8988T (cell line): Measurements from ENCODE around the gene KRT32.

Experiments used
- DNase-seq: peaks from one replicate; pipeline ENCODE4 v3.0.0; 2011

KRT32 gene

DNA sequence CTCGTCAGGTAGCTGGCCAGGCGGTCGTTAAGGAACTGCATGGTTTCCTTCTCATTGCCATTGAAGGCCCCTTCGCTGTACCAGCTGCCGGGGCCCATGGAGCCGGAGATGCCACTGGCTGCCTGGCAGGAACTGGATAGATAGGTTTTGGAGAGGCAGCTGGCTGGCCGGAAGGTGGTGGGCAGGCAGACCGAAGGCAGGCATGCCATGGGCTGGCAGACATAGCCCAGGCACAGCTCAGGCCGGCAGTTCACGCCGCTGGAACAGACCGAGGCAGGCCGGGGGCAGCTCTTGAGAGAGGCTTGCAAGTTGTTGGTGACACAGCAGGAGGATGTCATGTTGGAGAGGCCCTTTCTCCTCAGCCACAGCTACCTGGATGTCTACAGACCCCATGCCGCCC, at the start of gene KRT32:
Gene KRT32 (minus strand): TSS at position 399 of the 400 bp plus-strand sequence. CDS start 61 bp downstream, at position 338.
- no peak for DNase-seq

DNA sequence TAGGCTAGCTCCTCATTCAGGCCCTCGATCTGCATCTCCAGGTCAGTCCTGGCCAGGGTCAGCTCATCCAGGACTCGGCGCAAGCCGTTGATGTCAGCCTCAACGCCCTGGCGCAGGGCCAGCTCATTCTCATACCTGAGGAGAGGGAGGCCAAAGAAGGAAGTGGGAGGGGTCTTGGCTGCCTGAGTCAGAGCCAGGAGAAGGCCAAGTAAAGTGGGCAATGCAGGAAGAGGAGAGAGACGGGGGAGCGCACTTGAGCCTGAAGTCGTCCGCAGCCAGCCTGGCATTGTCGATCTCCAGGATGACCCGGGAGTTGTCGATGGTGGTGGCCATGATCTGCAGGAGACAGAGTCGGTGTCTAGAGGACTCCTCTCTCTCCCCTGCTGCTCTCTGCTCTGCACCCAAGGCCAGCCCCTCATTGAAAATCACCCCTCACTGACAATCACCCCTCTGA, 49.7 kb upstream of the KRT32 start:
- no peak for DNase-seq

DNA sequence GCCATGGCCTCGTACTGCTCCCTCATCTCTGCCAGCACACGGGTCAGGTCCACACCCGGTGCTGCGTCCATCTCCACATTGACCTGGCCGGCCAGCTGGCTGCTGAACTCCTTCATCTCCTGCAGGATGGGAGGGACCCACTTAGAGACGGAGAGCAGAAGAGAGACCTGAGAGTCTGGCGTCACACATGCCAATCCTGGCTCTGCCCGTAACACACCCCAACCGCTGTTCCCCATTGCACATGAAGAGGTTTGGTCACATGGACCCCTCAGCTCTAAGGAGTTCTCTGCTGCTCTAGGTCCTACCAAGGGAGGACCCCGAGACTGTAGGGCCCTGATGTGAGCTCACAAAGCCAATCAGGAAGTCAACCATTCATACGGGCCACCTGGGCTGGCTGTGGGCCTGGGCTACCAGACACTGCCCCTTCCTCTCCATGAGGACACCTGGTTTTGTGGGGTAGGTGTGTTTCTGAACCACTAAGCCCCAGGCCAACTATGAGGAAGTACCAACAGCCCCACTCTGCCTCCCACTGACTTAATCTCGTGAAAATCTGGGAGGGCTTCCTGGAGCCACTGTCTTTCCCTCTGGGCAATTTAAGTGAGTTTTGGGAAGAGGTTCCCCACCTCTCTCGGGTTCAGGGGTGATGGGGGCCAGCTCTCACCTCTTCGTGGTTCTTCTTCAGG, 49.1 kb upstream of the KRT32 start:
- no peak for DNase-seq

DNA sequence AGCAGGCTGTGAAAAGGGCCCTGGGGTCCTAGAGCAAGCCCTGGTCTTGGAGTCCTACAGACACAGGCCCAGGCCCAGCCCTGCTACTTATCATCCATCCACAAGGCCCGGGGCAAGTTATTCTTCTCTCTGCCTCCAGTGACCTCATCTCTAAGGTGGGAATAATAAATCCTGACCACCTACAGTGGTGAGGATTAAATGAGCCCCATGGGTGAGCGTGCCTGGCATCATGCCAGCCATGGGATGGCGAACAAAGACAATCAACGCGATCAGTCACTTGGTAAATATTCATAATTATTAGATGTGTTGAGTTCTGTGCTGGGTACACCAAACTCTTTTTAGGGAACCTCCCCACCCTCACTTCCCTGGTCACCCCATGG, 46.0 kb upstream of the KRT32 start:
- DNase-seq, result no peak

DNA sequence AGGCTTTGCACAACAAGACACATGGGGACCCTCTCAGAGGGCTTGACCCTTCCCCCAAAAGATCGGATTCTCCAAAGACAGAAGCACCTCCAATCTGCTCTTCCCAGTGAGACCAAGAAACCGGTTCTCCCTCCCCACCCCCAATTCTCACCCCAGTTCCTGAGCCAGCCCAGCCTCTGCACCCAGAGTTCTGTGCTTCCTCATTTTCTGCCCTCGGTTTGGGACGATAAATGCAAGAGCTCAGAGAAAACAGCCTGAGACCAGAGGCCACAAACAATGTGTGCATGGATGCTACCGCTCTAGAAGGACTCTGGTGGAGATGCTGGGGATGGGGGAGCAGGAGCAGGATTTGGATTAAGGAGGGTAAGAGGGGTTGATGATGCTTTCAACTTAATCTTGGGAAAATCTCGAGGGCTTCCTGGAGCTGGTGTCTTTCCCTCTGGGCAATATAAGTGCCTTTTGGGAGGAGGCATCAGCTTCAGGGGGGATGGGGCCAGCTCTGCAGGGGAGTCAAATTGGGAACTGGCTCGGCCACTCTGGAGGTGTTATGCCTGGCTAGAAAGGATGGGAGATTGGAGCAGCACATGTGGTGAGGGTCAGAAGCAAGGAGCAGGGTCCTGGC, 45.5 kb upstream of the KRT32 start:
- no peak for DNase-seq

DNA sequence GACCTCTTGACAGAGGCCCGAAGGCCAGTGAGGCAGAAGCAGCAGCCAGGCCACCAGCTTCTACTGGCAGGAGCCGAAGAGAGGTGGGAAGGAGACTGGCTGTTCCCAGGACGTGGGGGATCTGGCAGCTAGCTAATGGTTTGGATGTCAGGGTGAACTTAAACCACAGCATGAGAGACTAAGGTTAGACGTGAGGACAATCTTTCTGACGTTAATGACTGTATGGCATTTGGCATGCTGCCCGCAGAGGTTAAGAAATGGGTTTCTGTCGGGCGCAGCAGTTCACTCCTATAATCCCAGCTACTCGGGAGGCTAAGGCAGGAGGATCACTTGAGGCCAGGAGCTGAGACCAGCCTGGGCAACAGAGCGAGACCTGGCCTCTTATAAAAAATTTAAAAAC, 44.5 kb upstream of the KRT32 start:
- no peak for DNase-seq

DNA sequence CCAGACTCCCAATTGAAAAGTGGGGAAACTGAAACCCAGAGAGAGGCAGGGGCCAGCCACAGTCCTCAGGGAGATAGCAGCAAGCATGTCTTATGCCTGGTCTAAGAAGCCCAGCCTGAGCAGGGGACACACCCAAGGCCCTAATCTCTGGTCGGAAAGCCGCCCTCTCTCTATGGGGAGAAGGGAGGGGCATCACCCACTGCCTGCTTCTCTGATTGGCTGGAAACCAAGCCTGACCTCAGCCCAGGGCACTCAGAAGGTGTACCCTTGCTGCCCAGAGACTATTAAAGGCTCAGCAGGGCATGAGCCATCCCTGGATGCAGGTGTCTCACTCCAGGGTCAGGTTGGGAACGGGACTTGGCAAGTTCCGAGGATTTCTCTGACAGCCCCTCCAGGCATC, 43.9 kb upstream of the KRT32 start:
- no peak for DNase-seq

DNA sequence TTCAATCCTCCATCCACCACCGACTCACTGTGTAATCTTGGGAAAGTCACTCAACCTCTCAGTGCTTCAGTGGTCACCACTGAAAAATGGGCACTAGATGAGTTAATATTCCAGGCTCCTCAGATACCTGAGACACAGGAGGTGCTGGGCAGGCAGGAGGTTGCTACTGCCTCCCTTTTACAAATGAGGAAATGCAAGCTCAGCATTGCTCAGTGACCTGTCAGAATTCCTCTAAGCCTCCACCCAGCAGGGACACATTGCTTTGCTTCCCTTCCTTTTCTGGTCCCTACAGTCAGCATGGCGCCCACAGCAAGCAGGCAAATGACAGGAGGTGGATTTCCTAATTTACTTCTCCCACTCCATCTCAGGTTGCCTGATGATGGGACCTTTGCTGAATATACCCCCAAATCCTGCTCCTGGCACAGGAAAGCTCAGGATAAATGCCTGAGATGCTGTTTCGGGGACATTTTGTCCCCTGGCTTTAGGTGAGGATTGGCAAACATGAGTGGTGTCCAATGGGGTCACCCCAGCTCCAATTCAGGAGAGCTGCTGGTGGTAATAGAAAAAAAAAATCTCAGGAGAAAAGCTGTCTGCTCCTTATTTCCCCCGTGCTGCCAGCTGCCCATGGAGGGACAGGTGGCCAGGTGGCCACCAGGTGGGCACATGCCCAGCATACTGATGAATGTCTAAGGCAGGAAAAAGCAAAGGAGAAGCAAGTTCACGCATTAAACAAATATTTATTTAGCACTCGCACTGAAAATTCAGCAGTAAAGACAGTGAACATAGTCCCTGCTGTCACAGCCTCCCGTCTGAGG, 43.3 kb upstream of the KRT32 start:
- no peak for DNase-seq

DNA sequence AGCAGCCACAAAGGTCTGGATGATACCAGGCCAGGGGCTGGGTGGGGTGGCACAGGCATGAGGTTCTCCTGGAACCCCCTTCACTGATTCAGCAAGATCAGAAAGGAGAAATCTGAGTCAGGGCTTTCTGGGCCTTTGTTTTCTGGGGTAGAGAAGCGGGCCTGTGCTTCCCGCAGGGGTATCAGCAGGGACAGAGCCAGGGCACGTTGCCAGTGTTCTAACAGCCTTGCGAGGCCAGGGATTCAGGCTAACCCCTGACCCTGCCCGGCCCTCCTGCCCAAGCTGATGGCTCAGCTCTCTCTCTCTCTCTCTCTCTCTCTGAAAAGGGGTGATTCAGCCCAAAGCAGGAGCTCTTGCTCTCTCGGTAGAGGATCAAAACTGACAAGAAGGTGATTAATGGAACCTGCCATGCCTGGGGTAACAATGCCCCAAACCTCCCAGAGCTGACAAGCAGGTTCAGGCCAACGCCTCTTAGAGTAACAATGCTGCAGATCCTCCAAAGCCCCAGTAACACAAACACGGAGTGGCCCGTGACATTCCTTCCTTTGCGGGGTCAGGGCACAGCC, 40.2 kb upstream of the KRT32 start:
- no peak for DNase-seq

DNA sequence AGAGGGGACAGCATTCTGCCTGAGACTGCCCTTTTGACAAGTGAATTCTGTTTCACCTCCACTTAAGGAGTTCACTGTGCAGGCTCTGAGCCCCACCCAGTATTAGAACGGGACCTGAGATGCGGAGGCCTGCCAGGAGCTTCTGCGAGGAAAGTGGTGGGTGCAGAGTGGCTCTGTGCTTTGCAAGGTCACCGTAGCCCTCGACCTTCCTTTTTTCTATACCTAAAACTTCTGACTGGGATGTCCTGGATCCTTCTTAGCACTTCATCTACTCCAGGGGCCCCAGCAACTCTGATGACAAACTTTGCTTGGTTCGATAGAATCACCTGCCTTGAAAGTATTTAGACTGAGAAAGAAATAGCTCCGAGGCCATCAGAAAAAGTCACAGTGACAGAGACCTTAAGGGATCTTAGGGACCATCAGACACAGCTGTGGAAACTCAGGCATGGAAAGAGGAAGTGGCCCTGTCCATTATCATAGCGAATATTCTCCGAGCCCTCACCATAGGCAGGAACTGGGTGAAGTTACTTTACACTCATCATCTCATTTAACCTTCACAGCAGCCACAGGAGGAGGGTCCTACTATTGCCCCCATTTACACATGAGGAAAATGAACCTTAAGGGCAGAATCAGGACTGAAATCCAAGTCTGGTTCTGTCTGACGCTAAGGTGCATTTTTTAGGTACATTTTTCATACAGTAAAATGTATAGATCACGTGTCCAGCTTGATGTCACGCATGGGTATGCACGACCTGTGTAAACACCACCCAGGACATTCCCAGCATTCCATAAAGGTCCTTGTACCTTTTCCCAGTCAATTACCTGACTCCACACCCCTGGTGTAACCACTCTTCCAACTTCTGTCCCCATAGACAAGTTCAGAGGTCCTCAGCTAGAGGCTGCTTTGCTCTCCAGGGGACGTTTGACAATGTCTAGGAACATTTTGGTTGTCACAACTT, 38.9 kb upstream of the KRT32 start:
- no peak for DNase-seq

DNA sequence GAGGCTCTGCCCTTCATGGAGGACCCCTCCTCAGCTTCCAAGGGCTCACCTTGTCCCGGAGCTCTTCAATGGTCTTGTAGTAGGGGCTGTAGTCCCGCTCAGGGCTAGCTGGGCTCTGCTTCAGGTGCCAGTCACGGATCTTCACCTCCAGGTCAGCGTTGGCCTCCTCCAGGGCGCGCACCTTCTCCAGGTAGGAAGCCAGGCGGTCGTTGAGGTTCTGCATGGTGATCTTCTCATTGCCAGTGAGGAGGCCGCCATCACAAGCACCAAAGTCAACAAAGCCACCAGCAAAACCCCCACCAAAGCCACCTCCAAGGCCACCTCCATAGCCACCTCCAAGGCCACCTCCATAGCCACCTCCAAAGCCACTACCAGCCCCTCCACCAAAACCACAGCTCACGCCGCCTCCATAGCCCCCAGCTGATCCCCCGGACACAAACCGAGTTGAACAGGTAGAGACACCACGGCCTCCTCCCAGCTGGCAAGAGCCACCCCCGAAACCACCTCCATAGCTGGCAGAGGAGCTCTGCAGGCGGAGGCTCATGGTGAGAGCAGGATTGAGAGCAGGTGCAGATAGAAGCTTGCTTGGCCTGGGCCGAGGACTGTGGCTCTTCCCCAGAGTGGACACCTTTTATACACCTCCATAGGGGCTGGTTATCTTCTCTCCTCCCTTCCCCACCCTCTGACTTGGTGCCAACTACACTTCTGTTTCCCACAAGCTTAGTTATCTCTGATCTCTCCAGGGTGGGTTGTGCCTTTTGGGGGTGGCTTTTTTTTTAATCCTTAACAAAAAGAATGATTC, 38.0 kb upstream of the KRT32 start, which contains the start of gene KRT13:
Gene KRT13 (minus strand): TSS at position 606 of the 802 bp plus-strand sequence. CDS start 62 bp downstream, at position 544.
- DNase-seq, result no peak

DNA sequence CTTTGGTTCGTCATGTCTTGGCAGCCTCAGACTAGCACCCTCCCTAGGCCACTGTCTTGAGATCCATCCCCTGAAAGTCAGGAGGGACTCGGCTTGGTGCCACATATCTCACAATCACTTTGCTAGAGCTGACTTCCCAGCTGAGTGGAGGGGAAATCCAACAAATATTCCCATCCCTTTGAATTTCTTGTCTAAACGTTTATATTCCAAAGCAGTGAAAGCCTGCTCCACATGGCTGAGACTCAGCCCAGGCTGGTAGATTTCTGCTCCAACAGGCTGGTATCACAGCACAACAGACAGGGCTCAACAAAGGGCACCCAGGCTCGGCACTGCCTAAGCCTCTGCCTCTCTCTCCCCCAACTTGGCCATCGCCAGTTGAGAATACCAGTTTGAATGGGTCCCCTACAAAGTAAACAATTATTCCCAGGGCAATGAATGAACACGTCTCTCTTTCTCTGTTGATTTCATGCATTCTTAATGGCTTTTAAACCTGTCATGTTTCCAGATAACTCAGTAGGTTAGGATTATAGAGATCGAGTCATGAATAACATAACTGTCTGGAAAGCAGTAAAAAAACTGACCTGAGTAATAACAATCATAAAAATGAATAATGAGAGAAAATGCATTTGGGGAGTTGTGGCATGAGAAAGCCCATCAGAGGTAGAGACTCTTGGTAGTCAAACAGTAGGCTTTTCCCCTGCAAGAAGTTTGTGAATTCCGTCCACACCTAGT, 37.2 kb upstream of the KRT32 start:
- no peak for DNase-seq

DNA sequence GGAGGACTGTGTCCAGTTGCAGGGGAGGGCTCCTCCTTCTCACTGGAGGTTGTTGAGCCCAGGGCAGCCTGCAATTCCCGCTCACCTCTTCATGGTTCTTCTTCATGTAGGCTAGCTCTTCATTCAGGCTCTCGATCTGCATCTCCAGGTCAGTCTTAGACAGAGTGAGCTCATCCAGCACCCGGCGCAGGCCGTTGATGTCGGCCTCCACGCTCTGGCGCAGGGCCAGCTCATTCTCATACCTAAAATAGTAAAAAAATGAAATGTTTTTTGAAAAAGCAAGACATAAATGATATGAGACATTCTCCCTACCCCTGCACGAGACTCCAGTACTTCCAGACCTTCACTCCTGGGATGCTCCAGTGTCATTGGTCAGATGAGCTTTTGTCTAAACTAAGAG, 36.0 kb upstream of the KRT32 start:
- no peak for DNase-seq

DNA sequence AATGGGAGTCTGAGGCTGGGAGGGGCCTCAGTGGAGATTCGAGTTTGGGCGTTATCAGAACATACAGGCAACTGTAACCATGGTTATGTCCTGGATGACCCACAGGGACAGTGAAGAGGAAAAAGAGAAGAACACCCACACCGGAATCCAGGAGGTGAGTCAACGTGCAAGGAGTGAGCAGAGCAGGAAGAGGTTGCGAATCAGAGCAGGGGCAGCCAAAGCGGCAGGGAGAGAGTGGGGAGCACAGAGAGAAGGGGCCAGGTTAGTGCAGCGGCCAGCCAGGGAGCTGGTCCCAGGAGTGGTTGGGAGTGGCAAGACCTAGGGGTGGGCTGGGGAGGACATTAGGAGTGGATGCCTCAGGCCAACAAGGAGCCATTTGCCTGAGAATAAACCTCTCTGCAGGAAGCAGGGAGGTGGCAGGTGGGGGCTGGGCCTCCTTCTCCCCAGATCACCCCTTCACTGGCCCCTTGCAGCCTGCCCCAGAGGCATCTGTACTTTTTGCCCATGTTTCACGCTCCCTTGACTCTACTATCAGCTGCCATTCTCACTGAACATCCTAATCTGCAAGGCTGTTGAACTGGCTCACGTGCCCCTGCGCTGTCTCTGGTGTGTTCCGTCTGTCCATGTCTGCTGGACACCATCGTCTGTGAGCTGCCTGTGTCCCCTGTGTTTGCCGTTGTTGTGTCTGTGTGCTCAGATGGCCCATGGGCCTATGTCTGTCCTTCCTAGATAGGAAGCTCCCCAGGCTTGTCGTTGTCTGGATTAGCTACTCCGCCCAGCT, 33.1 kb upstream of the KRT32 start:
- peak; percentile 35 for DNase-seq

DNA sequence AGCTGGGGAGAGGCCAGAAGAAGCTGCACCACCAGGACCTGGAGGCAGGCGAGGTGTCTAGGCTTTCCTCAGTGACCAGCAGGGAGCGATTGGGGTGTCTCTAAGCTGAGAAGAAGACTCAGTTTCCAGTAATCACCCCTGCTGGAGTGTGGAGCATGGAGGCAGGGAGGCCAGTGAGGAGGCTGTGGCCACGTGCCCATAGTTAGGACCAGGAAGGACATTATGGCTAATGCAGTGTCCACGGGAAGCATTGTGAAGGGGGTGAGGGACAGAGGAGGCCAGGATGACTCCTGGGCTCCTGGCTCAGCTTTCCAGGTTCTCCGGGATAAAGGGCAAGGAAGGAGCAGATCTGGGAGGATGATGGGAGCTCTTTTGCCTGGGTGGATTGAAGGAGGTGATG, 32.5 kb upstream of the KRT32 start:
- no peak for DNase-seq

DNA sequence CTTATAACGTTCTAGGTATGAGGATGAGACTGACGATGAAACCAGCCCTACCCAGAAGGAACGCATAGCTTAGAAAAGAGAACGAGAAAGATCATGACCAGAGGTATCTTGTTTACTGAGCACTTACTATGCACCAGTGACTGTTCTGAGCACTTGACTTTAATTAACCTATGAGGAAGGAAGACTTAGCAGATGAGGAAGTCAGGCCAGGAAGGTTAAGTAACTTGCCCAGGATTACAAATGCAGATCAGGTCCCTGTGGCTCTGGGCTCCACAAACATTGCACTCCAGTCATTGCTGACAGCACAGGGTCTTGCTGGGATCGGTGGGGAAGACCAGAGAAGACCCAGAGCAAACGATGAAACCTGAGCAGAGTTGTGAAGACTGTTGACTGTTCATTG, 31.1 kb upstream of the KRT32 start:
- no peak for DNase-seq

DNA sequence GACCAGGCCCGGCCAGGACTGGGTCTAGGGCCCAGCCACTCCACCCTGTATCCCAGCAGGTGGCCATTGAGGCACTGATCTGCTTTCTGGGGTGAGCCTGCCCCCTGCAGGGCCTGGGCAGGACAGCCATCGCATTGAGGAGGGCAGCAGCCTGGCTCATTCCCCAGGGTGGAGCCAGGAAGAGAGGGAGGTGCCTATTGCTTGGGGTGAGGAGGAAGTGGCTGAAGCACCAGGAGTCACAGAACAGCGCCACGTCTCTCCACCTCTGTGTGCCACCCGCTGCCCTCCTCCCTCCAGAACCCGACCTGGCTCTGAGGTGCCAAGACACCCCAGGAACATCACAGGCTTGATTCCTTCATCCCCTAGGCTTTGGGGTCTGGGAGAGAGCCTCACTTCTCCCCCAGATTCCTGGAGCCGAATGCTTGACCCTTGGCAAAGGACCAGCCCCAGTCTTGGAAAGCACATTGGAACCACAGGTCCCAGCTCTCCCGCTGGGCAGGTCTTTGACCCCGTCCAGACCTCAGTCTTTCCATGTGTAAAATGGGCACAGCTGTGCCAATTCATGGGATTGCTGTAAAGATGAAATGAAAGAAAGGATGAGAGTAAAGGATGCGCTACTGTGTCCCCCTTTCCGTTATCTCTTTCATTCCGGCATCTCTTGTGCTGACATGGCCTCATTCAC, 29.8 kb upstream of the KRT32 start:
- peak; percentile 77 for DNase-seq

DNA sequence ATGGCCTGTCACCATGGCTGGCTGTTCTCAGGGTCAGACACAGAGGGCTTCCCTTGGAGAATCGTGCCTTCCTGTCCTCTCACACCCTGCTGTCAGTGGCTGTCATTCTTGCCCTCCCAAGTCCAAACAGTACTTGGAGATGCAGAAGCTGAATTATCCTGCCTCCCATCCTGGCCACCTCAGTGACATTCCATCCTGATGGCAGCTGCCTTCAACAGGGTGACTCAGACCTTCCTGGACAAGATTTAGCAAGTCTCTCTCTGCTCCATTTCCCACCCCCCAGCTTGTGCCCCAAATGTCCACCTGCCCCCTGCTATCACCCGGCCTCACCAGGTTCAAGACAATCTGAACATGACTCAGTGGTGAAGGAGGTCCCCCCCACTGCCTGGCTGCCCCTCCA, 27.3 kb upstream of the KRT32 start:
- DNase-seq, result no peak

DNA sequence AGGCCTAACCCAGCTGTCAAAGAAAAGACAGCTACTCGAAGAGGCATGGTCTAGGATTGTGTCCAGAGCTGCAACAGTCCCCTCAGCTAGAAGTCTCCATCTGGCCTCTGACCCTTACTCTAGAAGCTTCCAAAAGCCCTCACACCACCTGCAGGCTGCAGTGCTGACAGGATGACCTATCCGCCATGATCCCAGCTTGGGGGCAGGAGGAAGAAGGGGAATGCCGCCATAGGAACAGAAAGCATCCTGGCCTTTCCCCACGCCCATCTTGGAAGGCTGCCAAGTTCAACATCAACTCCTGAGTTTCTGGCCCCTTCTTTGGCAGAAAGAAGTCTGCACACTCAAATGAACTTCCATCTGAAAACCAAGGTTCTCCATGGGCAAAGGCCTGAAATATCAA, 25.6 kb upstream of the KRT32 start:
- DNase-seq, result no peak
